Jurkat, Clone E6-1 (cell line): ENCODE measurements around the gene PRDM2.

Source experiments
- DNase-seq: peaks from one replicate; pipeline ENCODE4 v3.0.0-alpha.2; 2011; ENCODE audit warnings: low read depth, low spot score
- H3K4me3 ChIP-seq: 2 replicates; pipeline ENCODE4 v1.5.1; 2011; ENCODE audit warnings: mild to moderate bottlenecking, low read length, control low read depth, moderate library complexity

The PRDM2 gene

GRCh38 chr1:13760340-13760739, 60.4 kb downstream of the PRDM2 start:
- DNase-seq: no peak
- H3K4me3 ChIP-seq: no peak overlapping the region

- no peak for DNase-seq
- no peak overlapping the region for H3K4me3 ChIP-seq
Observed at GRCh38 chr1:13760921-13761320, 60.9 kb downstream of the PRDM2 start.

GRCh38 chr1:13761883-13762282, 61.9 kb downstream of the PRDM2 start:
- DNase-seq: no peak
- no peak overlapping the region for H3K4me3 ChIP-seq

- DNase-seq: no peak
- no peak overlapping the region for H3K4me3 ChIP-seq
Observed at GRCh38 chr1:13762642-13763041, 62.7 kb downstream of the PRDM2 start.

GRCh38 chr1:13763222-13763621, 63.2 kb downstream of the PRDM2 start:
- H3K4me3 ChIP-seq: no peak overlapping the region
- no peak for DNase-seq

- no peak overlapping the region for H3K4me3 ChIP-seq
- no peak for DNase-seq
Observed at GRCh38 chr1:13763991-13764390, 64.0 kb downstream of the PRDM2 start.

- no peak for DNase-seq
- no peak overlapping the region for H3K4me3 ChIP-seq
Observed at GRCh38 chr1:13764588-13765332, 64.8 kb downstream of the PRDM2 start.

GRCh38 chr1:13766592-13767564, 66.9 kb downstream of the PRDM2 start:
- H3K4me3 ChIP-seq: no peak overlapping the region
- no peak for DNase-seq

- H3K4me3 ChIP-seq: no peak overlapping the region
- no peak for DNase-seq
Observed at GRCh38 chr1:13769212-13769611, 69.2 kb downstream of the PRDM2 start.

- no peak overlapping the region for H3K4me3 ChIP-seq
- DNase-seq: no peak
Observed at GRCh38 chr1:13769830-13770229, 69.8 kb downstream of the PRDM2 start.

- no peak overlapping the region for H3K4me3 ChIP-seq
- no peak for DNase-seq
Observed at GRCh38 chr1:13770743-13771142, 70.8 kb downstream of the PRDM2 start.

GRCh38 chr1:13771745-13772144, 71.8 kb downstream of the PRDM2 start:
- DNase-seq: no peak
- H3K4me3 ChIP-seq: no peak overlapping the region

- H3K4me3 ChIP-seq: no peak overlapping the region
- DNase-seq: no peak
Observed at GRCh38 chr1:13772271-13772670, 72.3 kb downstream of the PRDM2 start.

- no peak overlapping the region for H3K4me3 ChIP-seq
- no peak for DNase-seq
Observed at GRCh38 chr1:13774121-13774520, 74.1 kb downstream of the PRDM2 start.

- no peak for DNase-seq
- no peak overlapping the region for H3K4me3 ChIP-seq
Observed at GRCh38 chr1:13775459-13775858, 75.5 kb downstream of the PRDM2 start.

GRCh38 chr1:13775916-13776315, 75.9 kb downstream of the PRDM2 start:
- H3K4me3 ChIP-seq: no peak overlapping the region
- no peak for DNase-seq

GRCh38 chr1:13778431-13778830, 78.4 kb downstream of the PRDM2 start:
- H3K4me3 ChIP-seq: no peak overlapping the region
- no peak for DNase-seq

GRCh38 chr1:13779930-13780329, 79.9 kb downstream of the PRDM2 start:
- no peak for DNase-seq
- no peak overlapping the region for H3K4me3 ChIP-seq

GRCh38 chr1:13780780-13781179, 80.8 kb downstream of the PRDM2 start:
- no peak for DNase-seq
- H3K4me3 ChIP-seq: no peak overlapping the region

- H3K4me3 ChIP-seq: no peak overlapping the region
- DNase-seq: no peak
Observed at GRCh38 chr1:13781228-13781627, 81.2 kb downstream of the PRDM2 start.
